Measurements from ENCODE around the gene SH3TC1.
A peak's percentile ranks its signal among the peaks of the same experiment; 100 is the strongest.

The SH3TC1 gene

DNA sequence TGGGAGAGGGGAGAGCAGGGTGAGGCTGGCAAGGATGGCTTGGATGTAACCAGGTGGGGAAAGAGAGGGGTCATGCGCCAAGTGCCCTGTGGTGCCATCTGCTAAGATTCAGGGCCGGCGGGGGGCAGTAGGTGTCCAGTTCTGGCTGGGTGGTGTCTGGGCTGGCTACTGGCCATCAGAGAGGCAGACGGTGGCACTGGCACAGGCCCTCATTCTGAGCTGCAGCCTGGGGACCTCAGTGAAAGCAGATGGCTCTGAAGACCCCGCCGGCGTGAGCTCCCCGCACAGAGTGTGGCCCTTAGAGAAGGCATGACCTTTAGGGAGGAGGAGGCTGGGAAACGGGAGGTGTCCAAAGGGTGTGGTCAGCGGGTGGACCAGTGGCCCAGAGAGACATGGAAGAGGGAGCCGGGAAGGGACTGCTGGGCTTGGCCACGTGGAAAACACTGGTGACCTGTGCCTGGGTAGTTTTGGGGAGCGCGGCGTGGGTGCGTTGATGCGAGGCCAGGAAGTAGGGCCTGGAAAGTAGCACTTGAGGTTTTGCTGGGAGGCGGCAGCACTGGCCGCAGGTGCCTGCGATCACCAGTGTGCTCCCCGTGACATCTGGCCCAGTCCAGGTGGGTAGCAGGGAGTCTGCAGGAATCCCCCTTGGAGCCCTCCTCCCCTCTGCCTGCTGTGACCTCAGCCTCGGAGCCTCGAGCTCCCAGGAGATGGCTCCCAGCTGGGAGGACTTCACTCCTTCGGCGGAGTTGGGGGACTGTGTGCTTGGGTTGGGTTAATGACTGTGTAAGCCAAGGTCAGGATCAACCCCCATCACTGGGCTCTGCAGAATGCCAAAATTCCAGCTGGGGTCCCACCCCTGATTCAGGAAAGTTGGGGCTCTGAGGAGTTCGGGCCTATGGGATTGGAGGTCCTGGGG is 9.3 kb upstream of the SH3TC1 start:
- Histone ChIP-seq H3K27ac (no peak overlapping the region), H3K36me3 (ENCODE audit: control insufficient read depth, insufficient read depth, low read length) (no peaks in the 10 kb centered on the region), H3K9me3 (ENCODE audit: control insufficient read depth, low read length) (no peaks in the 10 kb centered on the region), H3K27me3 (ENCODE audit: control insufficient read depth, insufficient read depth, low read length) (no peaks in the 10 kb centered on the region), H3K4me1 (no peaks in the 10 kb centered on the region), H3K4me2 (ENCODE audit: low read length) (no peak overlapping the region), H3K9ac (no peak overlapping the region), H2AFZ (no peak overlapping the region), H3K4me3 (ENCODE audit: low read depth, low read length) (no peak overlapping the region), H3K79me2 (no peaks in the 10 kb centered on the region)
- TF ChIP-seq, protein P1, sequence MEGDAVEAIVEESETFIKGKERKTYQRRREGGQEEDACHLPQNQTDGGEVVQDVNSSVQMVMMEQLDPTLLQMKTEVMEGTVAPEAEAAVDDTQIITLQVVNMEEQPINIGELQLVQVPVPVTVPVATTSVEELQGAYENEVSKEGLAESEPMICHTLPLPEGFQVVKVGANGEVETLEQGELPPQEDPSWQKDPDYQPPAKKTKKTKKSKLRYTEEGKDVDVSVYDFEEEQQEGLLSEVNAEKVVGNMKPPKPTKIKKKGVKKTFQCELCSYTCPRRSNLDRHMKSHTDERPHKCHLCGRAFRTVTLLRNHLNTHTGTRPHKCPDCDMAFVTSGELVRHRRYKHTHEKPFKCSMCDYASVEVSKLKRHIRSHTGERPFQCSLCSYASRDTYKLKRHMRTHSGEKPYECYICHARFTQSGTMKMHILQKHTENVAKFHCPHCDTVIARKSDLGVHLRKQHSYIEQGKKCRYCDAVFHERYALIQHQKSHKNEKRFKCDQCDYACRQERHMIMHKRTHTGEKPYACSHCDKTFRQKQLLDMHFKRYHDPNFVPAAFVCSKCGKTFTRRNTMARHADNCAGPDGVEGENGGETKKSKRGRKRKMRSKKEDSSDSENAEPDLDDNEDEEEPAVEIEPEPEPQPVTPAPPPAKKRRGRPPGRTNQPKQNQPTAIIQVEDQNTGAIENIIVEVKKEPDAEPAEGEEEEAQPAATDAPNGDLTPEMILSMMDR (IDR thresholded peaks at IDR 0.05): no peak

DNA sequence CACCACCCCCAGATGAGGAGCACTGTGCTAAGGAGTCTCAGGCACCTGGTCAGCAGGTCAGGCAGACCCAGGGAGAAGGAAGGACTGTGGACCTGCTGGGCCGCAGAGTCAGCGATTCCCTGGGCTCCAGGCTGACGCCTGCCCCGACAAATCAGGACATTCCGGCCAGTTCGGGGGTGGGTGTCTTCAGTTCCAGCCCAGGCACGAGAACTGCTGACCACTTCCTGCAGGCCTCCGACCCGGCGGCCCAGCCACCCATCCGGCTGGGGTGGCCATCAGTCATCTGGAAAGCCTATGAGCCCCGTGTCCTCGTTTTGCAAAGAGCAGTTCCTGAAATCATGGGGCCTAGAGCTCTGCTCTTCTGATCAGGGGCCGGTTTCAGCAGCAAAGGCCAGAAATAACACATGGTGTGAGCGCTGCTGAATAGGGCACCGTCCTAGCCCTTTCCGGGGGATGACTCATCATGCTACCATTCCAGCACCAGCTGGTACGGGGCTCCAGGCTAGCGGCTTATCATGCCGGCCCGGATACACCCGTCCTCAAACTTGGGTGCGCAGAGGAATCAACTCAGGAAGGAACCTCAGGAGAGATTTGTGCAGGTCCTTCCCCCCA is 7.8 kb upstream of the SH3TC1 start:
- no peak overlapping the region for H3K4me3 ChIP-seq (ENCODE audit: low read depth, low read length)
- H3K79me2 ChIP-seq: no peaks in the 10 kb centered on the region
- no peak overlapping the region for H3K4me2 ChIP-seq (ENCODE audit: low read length)
- peak overlapping the region; percentile 65 for H3K27ac ChIP-seq
- TF ChIP-seq, protein P1 (IDR thresholded peaks at IDR 0.05): no peak
- no peak overlapping the region for H2AFZ ChIP-seq
- no peaks in the 10 kb centered on the region for H3K4me1 ChIP-seq
- H3K27me3 ChIP-seq (ENCODE audit: control insufficient read depth, insufficient read depth, low read length): no peaks in the 10 kb centered on the region
- H3K9me3 ChIP-seq (ENCODE audit: control insufficient read depth, low read length): no peaks in the 10 kb centered on the region
- no peaks in the 10 kb centered on the region for H3K36me3 ChIP-seq (ENCODE audit: control insufficient read depth, insufficient read depth, low read length)
- no peak overlapping the region for H3K9ac ChIP-seq

- Histone ChIP-seq H3K9me3 (ENCODE audit: control insufficient read depth, low read length) (no peaks in the 10 kb centered on the region), H3K79me2 (no peaks in the 10 kb centered on the region), H2AFZ (no peak overlapping the region), H3K9ac (no peak overlapping the region), H3K4me2 (ENCODE audit: low read length) (no peak overlapping the region), H3K36me3 (ENCODE audit: control insufficient read depth, insufficient read depth, low read length) (no peaks in the 10 kb centered on the region), H3K27me3 (ENCODE audit: control insufficient read depth, insufficient read depth, low read length) (no peaks in the 10 kb centered on the region), H3K27ac (no peak overlapping the region), H3K4me1 (no peaks in the 10 kb centered on the region), H3K4me3 (ENCODE audit: low read depth, low read length) (no peak overlapping the region)
- TF ChIP-seq, protein P1 (IDR thresholded peaks at IDR 0.05): peak; percentile 26
These were observed 6.0 kb upstream of the SH3TC1 start for GRCh38 chr4:8192748-8193738.

DNA sequence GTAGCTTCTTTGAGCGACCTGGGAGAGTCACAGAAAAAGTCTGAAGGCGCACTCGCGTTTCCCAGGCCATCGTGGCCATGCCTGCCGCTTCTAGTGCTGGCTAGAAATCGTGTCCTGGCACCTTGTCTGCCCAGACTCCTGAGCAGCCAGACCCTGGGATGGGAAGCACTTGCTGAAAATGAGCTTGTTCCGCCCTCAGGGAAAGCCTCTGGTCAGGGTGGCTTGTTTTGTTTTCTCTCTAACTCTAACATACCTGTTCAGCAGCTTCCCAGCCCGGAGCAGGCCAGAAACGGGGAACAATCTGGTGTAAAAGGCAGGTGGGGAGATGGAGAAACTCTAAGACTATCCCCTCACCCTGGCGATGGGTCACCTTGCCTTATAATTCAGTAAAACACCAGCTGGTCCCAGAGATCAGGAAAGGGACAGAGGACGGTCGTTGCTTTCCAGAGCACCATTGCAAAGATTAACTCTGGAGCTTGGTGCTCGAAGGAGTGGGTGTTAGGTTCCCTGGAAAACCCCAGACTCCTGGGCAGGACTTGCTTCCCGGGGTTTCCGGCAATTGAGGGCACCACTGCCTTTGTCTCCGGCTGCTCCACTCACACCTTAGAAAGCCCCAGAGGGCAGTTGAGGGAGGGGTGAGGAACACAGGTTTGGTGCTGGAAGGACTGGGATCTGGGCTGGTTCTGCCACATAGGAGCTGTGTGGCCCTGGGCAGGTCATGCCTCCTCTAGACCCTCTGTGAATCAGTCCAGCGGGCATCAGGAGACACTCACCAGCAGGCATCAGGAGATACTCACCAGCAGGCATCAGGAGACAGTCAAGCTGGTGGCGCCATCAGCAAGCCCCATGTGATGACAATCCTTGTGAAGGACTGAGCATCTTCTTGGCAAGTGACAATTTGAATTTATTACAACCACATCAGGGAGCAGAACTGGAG is 4.5 kb upstream of the SH3TC1 start:
- Histone ChIP-seq H3K4me3 (ENCODE audit: low read depth, low read length) (no peak overlapping the region), H3K27ac (no peak overlapping the region), H3K27me3 (ENCODE audit: control insufficient read depth, insufficient read depth, low read length) (no peaks in the 10 kb centered on the region), H3K4me2 (ENCODE audit: low read length) (no peak overlapping the region), H3K9me3 (ENCODE audit: control insufficient read depth, low read length) (no peaks in the 10 kb centered on the region), H2AFZ (no peak overlapping the region), H3K9ac (no peak overlapping the region), H3K36me3 (ENCODE audit: control insufficient read depth, insufficient read depth, low read length) (no peaks in the 10 kb centered on the region), H3K79me2 (no peaks in the 10 kb centered on the region), H3K4me1 (peaks cover 2% of the 10 kb centered on the region)
- TF ChIP-seq, protein P1 (IDR thresholded peaks at IDR 0.05): no peak
